ENCODE results near the gene TSNAXIP1. TPM values are rescaled to one million over a fixed set of nuclear protein-coding genes. Genes with fewer than 3 reads are reported as not detected.

TSNAXIP1 gene
- total and polyA plus RNA-seq, 7 experiments from 2014 or later: 0.24 to 1.1 (median 0.54) TPM; not detected in 2

GRCh38 chr16:67773099-67773498 is 33.6 kb upstream of the TSNAXIP1 start:
- H3K4me1 Mint-ChIP-seq: peaks cover 4 to 17% (median 12%) of the 10 kb centered on the region in 7 donors
- CTCF ChIA-PET: no interaction called here
- no peaks in the 10 kb centered on the region for H3K4me1 ChIP-seq (ENCODE audit: control insufficient read depth in 2 of 2, insufficient read depth in 2 of 2, low read length in 2 of 2)
- POLR2A ChIA-PET: no interaction called here
- no peak overlapping the region for H3K4me3 ChIP-seq (ENCODE audit: low read length)
- intact Hi-C loops (cut with micrococcal nuclease): no loop called here
- no peaks in the 10 kb centered on the region for H3K27me3 ChIP-seq (ENCODE audit: control insufficient read depth in 2 of 2, insufficient read depth in 2 of 2, low read length in 2 of 2)
- H3K36me3 ChIP-seq (ENCODE audit: control insufficient read depth in 2 of 3, insufficient read depth in 3 of 3, low read length in 3 of 3): peaks cover 3 to 17% (median 3%) of the 10 kb centered on the region in 3 experiments
- no peaks in the 10 kb centered on the region for H3K9me3 ChIP-seq (ENCODE audit: control insufficient read depth in 2 of 3, low read length in 3 of 3)
- H3K27ac Mint-ChIP-seq: no peak overlapping the region
- H3K9me3 Mint-ChIP-seq: peaks cover 0 to 1% (median 0%) of the 10 kb centered on the region in 11 donors
- H3K4me3 Mint-ChIP-seq: no peak overlapping the region
- H3K36me3 Mint-ChIP-seq: peaks cover 0 to 36% (median 17%) of the 10 kb centered on the region in 5 donors
- ATAC-seq (no peak), DNase-seq (no peak)
- no peaks in the 10 kb centered on the region for H3K27me3 Mint-ChIP-seq
- H3K27ac ChIP-seq (ENCODE audit: low read depth, low read length): no peak overlapping the region

- peaks cover 4 to 21% (median 12%) of the 10 kb centered on the region in 7 donors for H3K4me1 Mint-ChIP-seq
- Histone ChIP-seq H3K27me3 (ENCODE audit: control insufficient read depth in 2 of 2, insufficient read depth in 2 of 2, low read length in 2 of 2) (no peaks in the 10 kb centered on the region), H3K4me1 (ENCODE audit: control insufficient read depth in 2 of 2, insufficient read depth in 2 of 2, low read length in 2 of 2) (no peaks in the 10 kb centered on the region), H3K36me3 (ENCODE audit: control insufficient read depth in 2 of 3, insufficient read depth in 3 of 3, low read length in 3 of 3) (peaks cover 3 to 17% (median 3%) of the 10 kb centered on the region in 3 experiments), H3K4me3 (ENCODE audit: low read length) (no peak overlapping the region), H3K27ac (ENCODE audit: low read depth, low read length) (no peak overlapping the region), H3K9me3 (ENCODE audit: control insufficient read depth in 2 of 3, low read length in 3 of 3) (no peaks in the 10 kb centered on the region)
- no peak overlapping the region for H3K4me3 Mint-ChIP-seq
- peaks cover 0 to 36% (median 17%) of the 10 kb centered on the region in 5 donors for H3K36me3 Mint-ChIP-seq
- H3K27ac Mint-ChIP-seq: peak overlapping the region in 2 of 9 donors; percentile 22 to 26
- no peak for DNase-seq
- H3K27me3 Mint-ChIP-seq: no peaks in the 10 kb centered on the region
- peaks cover 0 to 1% (median 0%) of the 10 kb centered on the region in 11 donors for H3K9me3 Mint-ChIP-seq
- POLR2A ChIA-PET: no interaction called here
- intact Hi-C loops (cut with micrococcal nuclease): no loop called here
- ATAC-seq: no peak
- CTCF ChIA-PET: interaction anchor here (0.6 kb wide), 1 partner anchor 126 kb away, joined by 3 read pairs; no protein-coding TSS in a partner anchor
These were observed 32.9 kb upstream of the TSNAXIP1 start for GRCh38 chr16:67773569-67774456.

- H3K36me3 Mint-ChIP-seq: peaks cover 0 to 36% (median 17%) of the 10 kb centered on the region in 5 donors
- intact Hi-C loops (cut with micrococcal nuclease): no loop called here
- Histone ChIP-seq H3K27ac (ENCODE audit: low read depth, low read length) (no peak overlapping the region), H3K4me1 (ENCODE audit: control insufficient read depth in 2 of 2, insufficient read depth in 2 of 2, low read length in 2 of 2) (no peaks in the 10 kb centered on the region), H3K36me3 (ENCODE audit: control insufficient read depth in 2 of 3, insufficient read depth in 3 of 3, low read length in 3 of 3) (peaks cover 3 to 17% (median 3%) of the 10 kb centered on the region in 3 experiments), H3K9me3 (ENCODE audit: control insufficient read depth in 2 of 3, low read length in 3 of 3) (no peaks in the 10 kb centered on the region), H3K27me3 (ENCODE audit: control insufficient read depth in 2 of 2, insufficient read depth in 2 of 2, low read length in 2 of 2) (no peaks in the 10 kb centered on the region), H3K4me3 (ENCODE audit: low read length) (no peak overlapping the region)
- H3K9me3 Mint-ChIP-seq: peaks cover 0 to 1% (median 0%) of the 10 kb centered on the region in 11 donors
- no peak overlapping the region for H3K27ac Mint-ChIP-seq
- peaks cover 6 to 26% (median 16%) of the 10 kb centered on the region in 7 donors for H3K4me1 Mint-ChIP-seq
- H3K4me3 Mint-ChIP-seq: no peak overlapping the region
- CTCF ChIA-PET: no interaction called here
- no peaks in the 10 kb centered on the region for H3K27me3 Mint-ChIP-seq
- ATAC-seq (no peak), DNase-seq (no peak)
- POLR2A ChIA-PET: no interaction called here
These were observed 32.2 kb upstream of the TSNAXIP1 start for GRCh38 chr16:67774457-67774853.

GRCh38 chr16:67775273-67775672 is 31.4 kb upstream of the TSNAXIP1 start:
- CTCF ChIA-PET: no interaction called here
- intact Hi-C loops (cut with micrococcal nuclease): no loop called here

GRCh38 chr16:67779256-67780014 is 27.3 kb upstream of the TSNAXIP1 start:
- ChIA-PET POLR2A (no interaction called here), CTCF (interaction anchor here (1.0 to 1.6 kb wide), 2 partner anchors 14 to 37 kb away, joined by 3 to 5 read pairs; no protein-coding TSS in a partner anchor)
- no peak overlapping the region for H3K4me3 Mint-ChIP-seq
- no peaks in the 10 kb centered on the region for H3K9me3 Mint-ChIP-seq
- no peak for ATAC-seq
- Histone ChIP-seq H3K4me3 (ENCODE audit: low read length) (no peak overlapping the region), H3K36me3 (ENCODE audit: control insufficient read depth in 2 of 3, insufficient read depth in 3 of 3, low read length in 3 of 3) (no peaks in the 10 kb centered on the region), H3K27ac (ENCODE audit: low read depth, low read length) (no peak overlapping the region), H3K4me1 (ENCODE audit: control insufficient read depth in 2 of 2, insufficient read depth in 2 of 2, low read length in 2 of 2) (peaks cover 4 to 23% of the 10 kb centered on the region in 2 donors), H3K9me3 (ENCODE audit: control insufficient read depth in 2 of 3, low read length in 3 of 3) (no peaks in the 10 kb centered on the region), H3K27me3 (ENCODE audit: control insufficient read depth in 2 of 2, insufficient read depth in 2 of 2, low read length in 2 of 2) (no peaks in the 10 kb centered on the region)
- H3K36me3 Mint-ChIP-seq: peaks cover 0 to 14% (median 8%) of the 10 kb centered on the region in 5 donors
- peaks cover 30 to 54% (median 47%) of the 10 kb centered on the region in 7 donors for H3K4me1 Mint-ChIP-seq
- no peak for DNase-seq
- no peaks in the 10 kb centered on the region for H3K27me3 Mint-ChIP-seq
- H3K27ac Mint-ChIP-seq: peak overlapping the region in 7 of 9 donors; percentile 8 to 92 (median 35)
- intact Hi-C loops (cut with micrococcal nuclease): no loop called here

More at GRCh38 chr16:67775273-67775672, 31.4 kb upstream of the TSNAXIP1 start:
- Mint-ChIP-seq H3K9me3 (peaks cover 0 to 1% (median 0%) of the 10 kb centered on the region in 11 donors), H3K36me3 (peaks cover 0 to 35% (median 13%) of the 10 kb centered on the region in 5 donors), H3K27me3 (no peaks in the 10 kb centered on the region), H3K4me1 (peaks cover 13 to 31% (median 23%) of the 10 kb centered on the region in 7 donors), H3K27ac (no peak overlapping the region), H3K4me3 (no peak overlapping the region)
- Histone ChIP-seq H3K27ac (ENCODE audit: low read depth, low read length) (no peak overlapping the region), H3K4me3 (ENCODE audit: low read length) (no peak overlapping the region), H3K9me3 (ENCODE audit: control insufficient read depth in 2 of 3, low read length in 3 of 3) (no peaks in the 10 kb centered on the region), H3K36me3 (ENCODE audit: control insufficient read depth in 2 of 3, insufficient read depth in 3 of 3, low read length in 3 of 3) (peaks cover 3 to 13% (median 3%) of the 10 kb centered on the region in 3 experiments), H3K4me1 (ENCODE audit: control insufficient read depth in 2 of 2, insufficient read depth in 2 of 2, low read length in 2 of 2) (peaks cover 0 to 3% of the 10 kb centered on the region in 2 donors), H3K27me3 (ENCODE audit: control insufficient read depth in 2 of 2, insufficient read depth in 2 of 2, low read length in 2 of 2) (no peaks in the 10 kb centered on the region)
- DNase-seq (no peak), ATAC-seq (no peak)
- POLR2A ChIA-PET: no interaction called here

- H3K4me1 ChIP-seq (ENCODE audit: control insufficient read depth in 2 of 2, insufficient read depth in 2 of 2, low read length in 2 of 2): peaks cover 4 to 23% of the 10 kb centered on the region in 2 donors
- H3K27ac ChIP-seq (ENCODE audit: low read depth, low read length): peak overlapping the region; percentile 66
- ChIA-PET POLR2A (interaction anchor here (0.8 to 1.7 kb wide), 5 partner anchors 10 to 64 kb away, joined by 3 to 8 read pairs (median 3); partner anchors contain the start of gene GFOD2), CTCF (interaction anchor here (0.7 to 1.6 kb wide), 5 partner anchors 12 to 36 kb away, joined by 3 to 5 read pairs (median 3); no protein-coding TSS in a partner anchor)
- ATAC-seq (no peak), DNase-seq (no peak)
- Mint-ChIP-seq H3K4me3 (peak overlapping the region in 7 of 10 donors; percentile 35 to 73 (median 46)), H3K27ac (peak overlapping the region; percentile 85 to 95 (median 90)), H3K9me3 (no peaks in the 10 kb centered on the region), H3K27me3 (no peaks in the 10 kb centered on the region), H3K4me1 (peaks cover 28 to 49% (median 40%) of the 10 kb centered on the region in 7 donors), H3K36me3 (peaks cover 0 to 14% (median 4%) of the 10 kb centered on the region in 5 donors)
- intact Hi-C loops (cut with micrococcal nuclease): no loop called here
- no peaks in the 10 kb centered on the region for H3K36me3 ChIP-seq (ENCODE audit: control insufficient read depth in 2 of 3, insufficient read depth in 3 of 3, low read length in 3 of 3)
- H3K9me3 ChIP-seq (ENCODE audit: control insufficient read depth in 2 of 3, low read length in 3 of 3): no peaks in the 10 kb centered on the region
- H3K27me3 ChIP-seq (ENCODE audit: control insufficient read depth in 2 of 2, insufficient read depth in 2 of 2, low read length in 2 of 2): no peaks in the 10 kb centered on the region
- no peak overlapping the region for H3K4me3 ChIP-seq (ENCODE audit: low read length)
These were observed 25.7 kb upstream of the TSNAXIP1 start for GRCh38 chr16:67780847-67781564.
